DMS153 (cell line): ENCODE results near the gene IMMP2L.
"Not testable (repeated sequence)": the region's sequence is repeated elsewhere in the genome, so short reads cannot be mapped to it uniquely, and the experiment has no call there.

Experiments used
- DNase-seq: peaks from one replicate; lab custom pipeline; 2025; lab: John Stamatoyannopoulos, UW

Gene IMMP2L

DNA sequence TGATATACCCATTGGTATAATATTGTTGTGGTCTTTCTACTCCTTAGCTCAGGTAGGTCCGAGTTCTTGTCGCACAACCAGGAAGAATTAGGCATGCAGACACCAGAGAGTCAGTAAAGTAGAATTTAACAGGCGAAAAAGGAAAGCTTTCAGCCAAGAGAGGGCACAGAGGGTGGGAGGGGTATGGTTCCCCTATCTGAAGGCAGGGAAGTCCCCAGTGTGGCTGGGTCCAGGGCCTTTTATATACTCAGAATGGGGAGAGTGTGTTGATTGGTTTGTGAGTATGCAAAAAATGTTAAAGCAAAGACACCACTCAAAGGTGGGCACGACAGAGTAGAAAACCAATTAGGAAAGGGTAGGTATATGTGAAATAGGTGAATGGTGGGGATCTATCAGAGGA is 53.9 kb downstream of the IMMP2L start:
- no peak for DNase-seq

DNA sequence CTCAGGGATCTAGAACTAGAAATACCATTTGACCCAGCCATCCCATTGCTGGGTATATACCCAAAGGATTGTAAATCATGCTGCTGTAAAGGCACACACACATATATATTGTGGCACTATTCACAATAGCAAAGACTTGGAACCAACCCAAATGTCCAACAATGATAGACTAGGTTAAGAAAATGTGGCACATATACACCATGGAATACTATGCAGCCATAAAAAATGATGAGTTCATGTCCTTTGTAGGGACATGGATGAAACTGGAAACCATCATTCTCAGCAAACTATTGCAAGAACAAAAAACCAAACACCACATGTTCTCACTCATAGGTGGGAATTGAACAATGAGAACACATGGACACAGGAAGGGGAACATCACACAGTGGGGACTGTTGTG is 56.9 kb downstream of the IMMP2L start:
- DNase-seq, result not testable (repeated sequence)

DNA sequence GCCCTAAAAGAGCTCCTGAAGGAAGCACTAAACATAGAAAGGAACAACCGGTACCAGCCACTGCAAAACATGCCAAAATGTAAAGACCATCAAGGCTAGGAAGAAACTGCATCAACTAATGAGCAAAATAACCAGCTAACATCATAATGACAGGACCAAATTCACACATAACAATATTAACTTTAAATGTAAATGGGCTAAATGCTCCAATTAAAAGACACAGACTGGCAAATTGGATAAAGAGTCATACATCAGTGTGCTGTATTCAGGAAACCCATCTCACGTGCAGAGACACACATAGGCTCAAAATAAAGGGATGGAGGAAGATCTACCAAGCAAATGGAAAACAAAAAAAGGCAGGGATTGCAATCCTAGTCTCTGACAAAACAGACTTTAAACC is 60.5 kb downstream of the IMMP2L start:
- not testable (repeated sequence) for DNase-seq

DNA sequence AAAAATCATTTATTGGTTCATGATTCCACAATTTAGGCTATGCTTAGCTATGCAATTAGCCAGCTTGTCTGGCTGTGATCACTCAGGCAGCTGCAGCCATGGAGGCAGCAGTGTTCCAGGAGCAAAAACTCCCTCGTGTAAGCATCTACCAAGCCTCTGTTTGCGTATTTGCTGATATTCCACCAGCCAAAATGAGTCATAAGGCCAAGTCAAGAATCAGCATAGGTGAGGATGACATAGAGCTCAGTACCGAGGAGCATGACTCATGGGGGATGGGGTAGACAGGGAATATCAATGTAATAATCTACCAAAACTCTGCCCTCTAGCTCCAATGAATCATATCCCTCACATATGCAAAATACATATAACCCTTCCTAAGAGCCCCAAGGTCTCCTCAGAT is 63.3 kb downstream of the IMMP2L start:
- no peak for DNase-seq

DNA sequence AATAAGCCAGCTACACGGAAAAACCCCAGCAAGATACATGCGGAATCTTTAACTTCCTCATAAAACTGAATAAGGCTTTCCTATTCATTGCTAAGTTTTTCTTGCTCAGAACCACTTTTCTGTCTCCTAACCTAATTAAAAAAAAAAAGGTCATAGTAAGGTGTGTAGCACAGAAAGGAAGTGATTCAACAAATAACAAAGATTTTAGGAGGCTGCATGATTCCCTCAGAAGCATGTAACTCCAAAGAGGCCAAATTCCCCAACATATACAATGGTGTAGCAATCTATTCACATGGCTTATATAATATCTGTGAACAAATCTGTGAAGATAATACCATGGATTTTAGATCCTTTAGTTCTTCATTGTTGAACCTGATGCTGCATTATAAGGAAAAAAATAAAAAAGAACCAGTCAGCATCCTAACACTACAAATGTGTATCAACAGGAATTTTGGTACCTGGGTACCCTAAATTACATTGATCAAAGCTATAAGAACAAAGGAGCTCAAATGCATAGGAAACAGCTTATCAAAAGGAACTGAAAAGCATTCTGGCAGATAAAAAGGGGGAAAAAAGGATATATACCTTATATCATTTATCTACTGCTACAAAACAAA is 63.8 kb downstream of the IMMP2L start:
- no peak for DNase-seq

DNA sequence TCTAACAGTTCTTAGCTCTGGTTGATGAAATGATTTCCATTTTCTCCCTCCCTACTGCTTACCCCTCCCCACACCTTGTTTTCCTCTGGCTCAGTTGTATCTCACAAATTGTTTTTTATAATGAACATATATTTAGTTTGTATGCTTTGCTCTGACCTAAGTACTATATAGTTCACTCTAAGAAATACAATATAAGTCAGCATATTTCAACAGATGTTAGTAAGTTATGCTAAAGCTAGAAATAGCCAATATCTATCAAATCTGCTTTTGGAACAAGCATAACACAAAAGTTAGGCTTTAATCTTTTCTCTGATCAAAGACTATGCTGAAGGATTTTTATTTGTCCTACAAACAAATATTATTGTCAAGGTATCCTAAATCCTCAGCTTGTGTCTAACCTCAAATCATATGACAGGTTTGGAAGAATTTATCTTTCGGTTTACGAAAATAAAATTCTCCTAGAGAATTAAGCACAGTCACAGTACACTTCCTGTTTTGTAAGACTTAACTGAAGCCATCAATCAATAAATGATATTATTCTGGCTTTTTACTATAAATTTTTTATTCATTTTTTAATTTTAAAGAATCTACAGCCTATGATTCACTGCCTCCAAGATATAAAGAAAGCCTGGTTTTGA is 67.0 kb downstream of the IMMP2L start:
- DNase-seq, result no peak

DNA sequence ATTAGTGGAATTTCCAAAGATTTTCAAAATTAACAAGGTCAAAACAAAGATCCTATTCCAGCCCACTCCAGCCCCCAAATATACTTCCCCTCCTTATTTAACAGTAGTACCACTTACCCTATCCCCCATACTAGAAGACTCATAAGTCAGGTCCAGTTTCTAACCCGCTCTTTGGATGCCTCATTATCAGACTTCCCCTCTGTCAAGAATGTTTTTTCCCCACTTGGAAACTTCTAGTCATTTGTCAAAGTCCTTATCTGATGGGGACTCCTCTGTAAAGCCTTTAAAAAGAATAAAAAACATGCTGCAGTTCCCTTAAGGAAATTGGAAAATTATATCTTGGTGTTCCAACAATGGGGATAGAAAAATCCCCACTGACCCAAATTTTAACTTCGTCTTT is 70.1 kb downstream of the IMMP2L start:
- no peak for DNase-seq

DNA sequence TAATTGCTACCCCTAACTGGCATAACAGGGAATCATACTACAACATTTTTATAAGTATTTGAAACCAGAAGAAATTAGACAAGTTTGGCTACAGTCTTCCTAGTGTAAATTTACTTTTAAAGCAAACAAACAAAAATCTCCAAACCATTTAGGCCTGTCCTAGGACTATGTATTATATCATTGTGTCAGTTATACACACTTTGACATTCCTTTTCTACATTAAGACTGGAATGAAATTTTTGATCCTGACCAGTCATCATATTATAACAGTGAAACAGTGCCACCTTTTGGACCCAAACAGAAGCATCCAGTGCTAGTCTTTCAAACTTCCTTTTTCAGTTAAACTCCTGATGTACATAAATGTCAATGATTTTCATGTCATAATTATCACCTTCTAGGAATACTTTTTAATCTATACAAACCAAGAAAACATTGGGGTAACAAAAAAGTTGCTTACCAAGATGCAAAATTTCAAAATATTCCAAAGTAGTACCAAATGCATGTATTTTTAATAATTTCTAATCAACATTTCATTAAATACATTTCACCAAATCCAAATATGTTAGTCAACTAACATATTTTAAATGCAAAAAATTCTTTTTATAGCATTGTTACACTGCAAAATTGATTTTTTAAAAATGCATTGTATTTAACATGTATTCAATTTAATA is 75.7 kb downstream of the IMMP2L start:
- DNase-seq, result peak; percentile 37

DNA sequence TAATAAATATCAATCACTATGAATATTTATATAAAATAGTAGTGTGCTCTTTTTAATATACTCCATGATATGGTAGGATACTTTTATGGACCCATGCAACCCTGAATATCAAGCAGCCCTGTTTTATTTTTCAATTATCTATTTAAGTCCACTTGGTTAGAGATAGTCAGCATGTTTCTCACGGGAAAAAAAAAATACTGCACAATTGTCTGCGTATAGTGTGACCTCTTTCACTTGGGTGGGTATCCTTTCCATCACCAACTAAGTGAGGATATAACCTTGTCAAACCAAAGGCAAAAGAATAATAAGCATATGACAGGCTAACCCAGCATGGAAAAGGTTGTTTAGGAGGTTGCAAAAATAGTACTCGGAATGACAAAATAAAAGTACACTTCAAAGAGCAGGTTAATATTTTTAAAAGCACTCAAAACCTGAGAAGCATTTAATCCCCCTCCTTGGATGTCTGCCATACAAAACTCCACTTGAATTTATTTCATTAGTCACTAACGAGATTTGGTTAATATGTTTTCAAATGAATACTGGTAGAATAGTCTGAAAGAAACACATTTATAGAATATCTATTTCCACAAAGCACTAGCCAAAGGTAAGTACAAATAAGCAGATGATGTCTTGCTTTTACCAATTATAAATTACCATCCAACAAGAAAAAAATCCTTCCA is 76.5 kb downstream of the IMMP2L start:
- DNase-seq, result no peak

DNA sequence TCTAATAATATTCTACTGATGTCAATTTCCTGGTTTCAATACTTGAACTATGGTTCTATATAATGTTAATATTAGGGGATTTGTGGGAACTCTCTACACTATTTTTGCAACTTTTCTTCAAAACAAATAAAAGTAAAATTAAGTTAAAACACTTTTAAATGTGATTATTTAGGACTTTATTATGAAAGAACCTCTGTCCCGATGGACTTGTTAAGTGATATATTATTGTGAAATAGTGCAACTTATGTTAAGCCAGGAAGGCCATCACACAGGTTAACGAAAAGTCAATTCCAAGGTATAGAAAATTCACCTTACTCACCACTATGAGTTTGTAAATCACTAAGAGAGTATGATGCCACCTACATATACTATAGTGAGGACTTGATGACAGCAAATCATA is 79.2 kb downstream of the IMMP2L start:
- DNase-seq, result no peak

DNA sequence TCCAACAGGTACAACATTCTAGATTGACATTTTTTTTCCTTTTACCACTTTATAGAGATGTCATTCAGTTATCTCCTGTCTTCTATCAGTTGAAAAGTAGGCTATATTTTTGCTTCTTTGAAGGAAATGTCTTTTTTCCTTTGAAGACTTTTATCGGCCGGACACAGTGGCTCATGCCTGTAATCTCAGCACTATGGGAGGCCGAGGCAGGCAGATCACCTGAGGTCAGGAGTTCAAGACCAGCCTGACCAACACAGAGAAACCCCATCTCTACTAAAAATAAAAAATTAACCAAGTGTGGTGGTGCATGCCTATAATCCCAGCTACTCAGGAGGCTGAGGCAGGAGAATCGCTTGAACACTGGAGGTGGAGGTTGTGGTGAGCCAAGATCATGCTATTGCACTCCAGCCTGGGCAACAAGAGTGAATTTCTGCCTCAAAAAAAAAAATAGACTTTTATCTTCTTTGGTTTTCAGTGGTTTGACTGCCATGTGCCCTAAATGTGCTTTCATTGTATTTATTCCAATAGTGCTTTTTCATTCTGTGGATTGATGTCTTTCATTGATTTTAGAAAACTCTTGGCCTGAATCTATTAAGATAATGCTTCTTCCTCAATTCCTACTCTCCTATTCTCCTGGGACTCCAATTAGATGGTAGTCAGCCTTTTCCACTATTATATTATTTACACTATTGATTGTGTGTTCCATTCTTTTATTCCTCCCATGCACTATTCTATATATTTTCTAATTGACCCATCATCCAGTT is 84.6 kb downstream of the IMMP2L start:
- no peak for DNase-seq

DNA sequence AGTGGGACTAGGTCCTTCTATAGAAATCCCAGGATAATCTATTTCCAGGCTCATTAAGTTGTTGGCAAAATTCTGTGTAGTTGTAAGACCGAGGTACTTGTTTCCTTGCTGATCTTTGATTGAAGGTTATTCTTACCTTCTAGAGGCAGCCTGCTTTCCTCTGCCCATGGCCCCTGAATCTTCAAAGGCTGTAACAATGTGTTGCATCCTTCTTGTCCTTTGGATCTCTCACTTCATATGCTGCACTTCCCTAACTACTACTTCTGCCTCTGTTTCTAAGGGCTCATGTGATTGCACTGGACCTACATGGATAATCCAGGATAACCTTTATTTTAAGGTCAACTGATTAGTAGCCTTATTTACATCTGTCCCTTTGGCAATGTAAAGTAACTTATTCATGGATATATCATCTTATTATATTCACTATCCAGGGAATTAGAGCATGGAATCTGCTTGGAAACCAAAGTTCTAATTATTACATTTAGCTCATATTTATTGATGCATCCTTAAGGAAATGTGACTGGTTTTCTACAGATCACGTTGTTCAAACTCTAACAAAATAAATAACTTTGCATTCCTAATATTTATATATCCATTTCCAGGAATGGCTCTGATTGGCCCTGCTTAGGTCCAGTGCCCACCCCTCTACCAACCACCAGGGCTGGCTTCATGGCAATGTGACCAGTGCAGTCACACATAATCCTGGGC is 85.6 kb downstream of the IMMP2L start:
- no peak for DNase-seq

DNA sequence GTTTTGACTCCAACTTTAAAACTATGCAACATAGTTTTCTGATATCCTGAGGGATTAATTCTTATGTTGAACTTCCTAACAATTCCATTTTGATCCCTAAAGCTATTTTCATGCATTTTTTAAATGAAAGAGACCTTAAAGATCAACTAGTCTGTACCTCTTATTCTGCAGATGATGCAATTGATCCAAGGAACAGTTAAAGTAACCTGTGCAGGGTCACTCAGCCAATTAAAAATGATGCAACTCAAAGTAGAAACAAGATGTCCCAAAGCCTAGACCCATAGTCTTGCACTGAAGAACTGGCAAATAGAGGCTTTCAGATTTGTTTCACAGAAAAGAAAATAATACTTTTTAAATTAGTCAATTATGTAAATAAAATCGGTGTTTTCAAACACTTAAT is 86.3 kb downstream of the IMMP2L start:
- DNase-seq, result no peak

DNA sequence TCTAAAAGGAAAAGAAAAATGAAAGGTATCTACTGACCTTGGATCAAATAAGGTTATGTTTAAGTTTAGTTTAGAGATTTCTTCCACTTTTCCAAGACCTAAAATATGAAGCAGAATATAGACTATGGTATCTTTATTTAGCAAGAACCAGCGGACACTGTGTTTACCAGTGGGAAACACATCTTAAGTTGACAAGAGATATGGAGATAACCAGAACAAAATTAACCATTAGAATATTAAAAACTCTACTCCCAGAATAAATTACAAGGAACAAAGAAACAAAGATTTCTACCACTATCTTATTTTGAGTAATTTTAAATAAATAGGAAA is 86.9 kb downstream of the IMMP2L start:
- DNase-seq, result no peak

DNA sequence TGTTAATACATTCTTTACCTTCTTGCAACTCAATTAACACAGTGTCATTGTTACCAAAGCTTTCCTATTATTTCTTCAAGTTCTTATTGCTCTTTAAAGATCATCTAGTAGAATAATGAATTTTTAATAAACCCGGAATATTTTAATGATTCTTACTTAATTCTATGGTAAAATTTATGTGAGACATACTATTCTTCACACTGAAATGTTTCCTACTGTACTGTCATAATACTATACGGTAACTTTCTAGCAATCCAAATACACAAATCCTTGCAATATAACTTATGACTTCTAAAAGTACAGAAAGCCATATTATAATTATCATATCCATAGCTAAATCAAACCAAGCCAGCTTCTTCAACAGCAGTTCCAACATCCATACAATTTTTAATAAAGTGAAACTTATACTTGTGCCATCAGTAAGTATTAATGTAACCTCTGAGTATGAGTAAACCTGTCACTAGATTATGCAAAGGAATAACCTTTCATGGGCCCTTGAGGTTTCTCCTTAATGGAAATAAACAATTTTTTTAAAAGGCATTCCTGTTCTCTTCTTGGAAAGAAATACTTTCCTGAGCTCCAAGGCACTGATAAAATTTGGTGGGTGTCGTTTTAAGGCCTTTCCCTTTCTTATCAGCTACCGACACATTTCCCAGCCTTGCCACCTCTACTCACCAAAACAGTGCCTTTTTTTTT is 87.4 kb downstream of the IMMP2L start:
- no peak for DNase-seq

DNA sequence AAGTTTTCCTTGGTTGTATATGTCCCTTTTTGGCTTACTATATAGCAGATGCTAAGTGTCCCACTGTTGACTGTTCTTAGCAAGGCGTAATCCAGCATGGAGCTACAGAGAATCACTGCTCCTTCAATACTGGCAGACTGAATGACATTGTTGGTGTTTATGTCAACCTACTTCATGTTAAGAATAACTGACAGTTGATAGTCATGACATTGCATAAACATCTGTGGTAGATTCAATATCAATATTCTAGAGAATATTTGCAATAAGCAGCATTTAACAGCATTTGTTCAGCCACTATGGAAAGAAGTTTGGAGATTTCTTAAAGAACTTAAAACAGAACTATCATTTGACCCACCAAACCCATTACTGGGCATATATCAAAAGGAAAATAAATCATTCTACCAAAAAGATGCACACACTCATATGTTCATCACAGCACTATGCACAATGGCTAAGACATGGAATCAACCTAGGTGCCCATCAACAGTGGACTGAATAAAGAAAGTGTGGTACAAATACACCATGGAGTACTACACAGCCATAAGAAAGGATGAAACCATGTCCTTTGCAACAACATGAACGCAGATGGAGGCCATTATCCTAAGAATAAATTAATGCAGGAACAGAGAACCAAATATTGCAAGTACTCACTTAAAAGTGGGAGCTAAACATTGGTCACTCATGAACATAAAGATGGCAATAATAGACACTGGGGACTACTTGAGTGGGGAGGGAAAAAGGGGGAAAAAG is 88.7 kb downstream of the IMMP2L start:
- DNase-seq, result no peak

DNA sequence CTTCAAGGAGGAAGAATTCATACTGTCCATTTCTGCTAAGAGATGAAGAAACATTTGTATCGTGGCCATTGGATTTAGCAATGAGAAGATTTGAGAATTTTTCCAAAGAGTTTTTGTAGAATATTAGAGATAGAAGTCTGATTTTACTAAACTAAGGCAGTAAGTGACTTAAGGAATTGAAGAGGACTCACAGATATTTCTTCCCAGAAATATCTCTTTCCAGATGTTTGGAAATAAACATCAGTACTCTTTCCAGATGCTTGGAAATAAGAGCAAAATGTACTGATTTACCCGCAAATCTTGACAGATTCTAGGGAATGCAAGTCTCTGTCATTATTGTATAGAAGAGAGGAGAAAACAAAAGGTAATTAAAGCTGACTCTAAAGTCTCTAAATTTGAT is 91.3 kb downstream of the IMMP2L start:
- no peak for DNase-seq

DNA sequence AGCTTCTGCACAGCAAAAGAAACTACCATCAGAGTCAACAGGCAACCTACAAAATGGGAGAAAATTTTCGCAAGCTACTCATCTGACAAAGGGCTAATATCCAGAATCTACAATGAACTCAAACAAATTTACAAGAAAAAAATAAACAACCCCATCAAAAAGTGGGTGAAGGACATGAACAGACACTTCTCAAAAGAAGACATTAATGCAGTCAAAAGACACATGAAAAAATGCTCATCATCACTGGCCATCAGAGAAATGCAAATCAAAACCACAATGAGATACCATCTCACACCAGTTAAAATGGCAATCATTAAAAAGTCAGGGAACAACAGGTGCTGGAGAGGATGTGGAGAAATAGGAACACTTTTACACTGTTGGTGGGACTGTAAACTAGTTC is 92.4 kb downstream of the IMMP2L start:
- not testable (repeated sequence) for DNase-seq

DNA sequence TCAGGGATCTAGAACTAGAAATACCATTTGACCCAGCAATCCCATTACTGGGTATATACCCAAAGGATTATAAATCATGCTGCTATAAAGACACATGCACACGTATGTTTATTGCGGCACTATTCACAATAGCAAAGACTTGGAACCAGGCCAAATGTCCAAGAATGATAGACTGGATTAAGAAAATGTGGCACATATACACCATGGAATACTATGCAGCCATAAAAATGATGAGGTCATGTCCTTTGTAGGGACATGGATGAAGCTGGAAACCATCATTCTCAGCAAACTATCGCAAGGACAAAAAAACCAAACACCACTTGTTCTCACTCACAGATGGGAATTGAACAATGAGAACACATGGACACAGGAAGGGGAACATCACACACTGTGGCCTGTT is 96.5 kb downstream of the IMMP2L start:
- not testable (repeated sequence) for DNase-seq

DNA sequence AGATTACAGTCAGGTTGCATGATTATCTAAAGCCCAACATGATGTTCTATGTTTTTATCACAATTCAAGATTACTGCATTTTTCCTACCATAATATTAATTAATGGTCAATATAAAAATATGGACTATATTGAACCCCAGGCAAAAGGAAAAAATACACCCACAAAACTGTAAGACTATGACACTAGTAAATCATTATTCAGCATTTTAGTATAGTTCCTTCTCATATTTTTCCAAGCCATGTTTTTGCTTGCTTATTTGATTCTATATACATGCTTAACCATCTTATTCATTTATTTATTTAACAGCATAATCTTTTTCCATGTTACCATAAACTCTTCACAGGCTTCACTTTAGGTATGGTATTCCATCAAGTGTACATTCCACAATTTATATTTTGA is 101.6 kb downstream of the IMMP2L start:
- DNase-seq, result no peak
